Tibial nerve (tissue), 4 donors: ENCODE measurements around the gene COX4I2. TPM values are rescaled to one million over a fixed set of nuclear protein-coding genes. Genes with fewer than 3 reads are reported as not detected.
"Not testable (repeated sequence)": the region's sequence is repeated elsewhere in the genome, so short reads cannot be mapped to it uniquely, and the experiment has no call there.

ENCODE experiments used
- DNase-seq, 2 donors: peaks; one replicate each; pipeline ENCODE4 v3.0.0-alpha.2; 2019; ENCODE audit warnings: low spot score in 2 of 2
- H3K27ac ChIP-seq, 4 donors: fragments of 200-600 bp; sonication (generic) in 3 of 4; one replicate each; pipeline ENCODE4 v1.5.1; 2017 to 2019; ENCODE audit warnings: mild to moderate bottlenecking in 1 of 4
- H3K27me3 ChIP-seq, 2 donors: fragments of 200-600 bp; sonication (generic) in 1 of 2; one replicate each; pipeline versions ENCODE4 v1.5.1 to v1.6.0; 2017 to 2019
- H3K36me3 ChIP-seq, 3 donors: fragments of 200-600 bp; sonication (generic); one replicate each; pipeline ENCODE4 v1.5.1; 2018 to 2019
- H3K4me1 ChIP-seq, 4 donors: fragments of 200-600 bp; sonication (generic) in 3 of 4; one replicate each; pipeline ENCODE4 v1.5.1; 2017 to 2019
- H3K4me3 ChIP-seq, 4 donors: fragments of 200-600 bp; sonication (generic) in 3 of 4; one replicate each; pipeline ENCODE4 v1.5.1; 2017 to 2019; ENCODE audit warnings: mild to moderate bottlenecking in 1 of 4, moderate library complexity in 1 of 4
- H3K9me3 ChIP-seq, 4 donors: fragments of 200-600 bp; sonication (generic) in 3 of 4; one replicate each; pipeline ENCODE4 v1.5.1; 2017 to 2019
- CTCF ChIP-seq, 5 experiments: fragments of 200-600 bp in 3 of 5; fragments of 450-650 bp in 2 of 5; sonication (generic) in 3 of 5; IDR thresholded peaks; one replicate each; pipeline ENCODE4 v1.5.1; 2016 to 2019; ENCODE audit warnings: antibody characterized with exemption in 5 of 5, mild to moderate bottlenecking in 3 of 5, moderate library complexity in 2 of 5
- EP300 ChIP-seq, 2 donors: sonication (generic); formaldehyde crosslinking; IDR thresholded peaks; one replicate each; pipeline ENCODE4 v1.6.1; 2017; ENCODE audit warnings: antibody characterized with exemption in 2 of 2, mild to moderate bottlenecking in 1 of 2
- POLR2A ChIP-seq, 2 donors: fragments of 450-650 bp; IDR thresholded peaks; one replicate each; pipeline ENCODE4 v1.6.1; 2017; ENCODE audit warnings: antibody characterized with exemption in 2 of 2, mild to moderate bottlenecking in 2 of 2, moderate library complexity in 2 of 2
- WGBS, 2 donors: methylation state at CpG; one replicate each; pipeline ENCODE4 v1.1.5; 2018; 5-methylcytosine and 5-hydroxymethylcytosine counted together
- total RNA-seq, 4 donors: library from RNA; depleted of rRNA; stranded (reverse); fragments of >200 nt; gene quantifications; one replicate each; pipeline ENCODE4 v1.1.0, GENCODE V29; 2016

COX4I2 gene
- total RNA-seq, 4 donors from 2014 or later: 1.6 to 8.2 (median 4.2) TPM; not detected in 1

- peak overlapping the region; percentile 6 to 64 (median 32) for H3K4me3 ChIP-seq
- 21 to 23% methylated on average over 18 to 31 of the region's 45 CpGs for WGBS, 2 donors
- no peaks in the 10 kb centered on the region for H3K9me3 ChIP-seq
- TF ChIP-seq CTCF (IDR thresholded peaks at IDR 0.05): no peak
- TF ChIP-seq POLR2A (IDR thresholded peaks at IDR 0.05): peak in 1 of 2 donors; percentile 46
- TF ChIP-seq EP300 (IDR thresholded peaks at IDR 0.05): peak in 1 of 2 donors; percentile 83
- H3K27ac ChIP-seq: peak overlapping the region; percentile 35 to 93 (median 88)
- no peaks in the 10 kb centered on the region for H3K27me3 ChIP-seq
- H3K36me3 ChIP-seq: no peaks in the 10 kb centered on the region
- peaks cover 0 to 63% (median 34%) of the 10 kb centered on the region in 4 donors for H3K4me1 ChIP-seq
- DNase-seq: peak; percentile 58 to 67
These were observed 29.3 kb upstream of the COX4I2 start for GRCh38 chr20:31608251-31608945.

GRCh38 chr20:31612271-31612640 lies 25.5 kb upstream of the COX4I2 start:
- not testable (repeated sequence) for H3K9me3 ChIP-seq, H3K36me3 ChIP-seq, H3K4me3 ChIP-seq, DNase-seq, H3K27me3 ChIP-seq
- H3K4me1 ChIP-seq: peaks cover 0 to 38% (median 22%) of the 10 kb centered on the region in 4 donors
- peak overlapping the region in 1 of 4 donors; percentile 85 for H3K27ac ChIP-seq
- WGBS, 2 donors: 92% methylated on average over 12 of the region's 12 CpGs

GRCh38 chr20:31615416-31615815 lies 22.3 kb upstream of the COX4I2 start:
- Histone ChIP-seq H3K9me3 (no peaks in the 10 kb centered on the region), H3K4me1 (peaks cover 0 to 16% (median 2%) of the 10 kb centered on the region in 4 donors), H3K4me3 (no peak overlapping the region), H3K27me3 (no peaks in the 10 kb centered on the region), H3K27ac (no peak overlapping the region), H3K36me3 (no peaks in the 10 kb centered on the region)
- 92 to 93% methylated on average over 8 of the region's 8 CpGs for WGBS, 2 donors
- DNase-seq: no peak
- TF ChIP-seq CTCF (IDR thresholded peaks at IDR 0.05): no peak
- no peak for TF ChIP-seq POLR2A (IDR thresholded peaks at IDR 0.05)
- TF ChIP-seq EP300 (IDR thresholded peaks at IDR 0.05): no peak

- DNase-seq: no peak
These were observed 20.1 kb upstream of the COX4I2 start for GRCh38 chr20:31617432-31618104.

GRCh38 chr20:31620246-31620645 lies 17.5 kb upstream of the COX4I2 start:
- no peak for DNase-seq
- Histone ChIP-seq H3K4me3 (no peak overlapping the region), H3K4me1 (peaks cover 0 to 11% (median 0%) of the 10 kb centered on the region in 4 donors), H3K27ac (no peak overlapping the region), H3K27me3 (no peaks in the 10 kb centered on the region), H3K36me3 (no peaks in the 10 kb centered on the region), H3K9me3 (no peaks in the 10 kb centered on the region)
- TF ChIP-seq EP300 (IDR thresholded peaks at IDR 0.05) (no peak), POLR2A (IDR thresholded peaks at IDR 0.05) (no peak), CTCF (IDR thresholded peaks at IDR 0.05) (no peak)
- WGBS, 2 donors: 83 to 88% methylated on average over 3 of the region's 3 CpGs

More at GRCh38 chr20:31617432-31618104, 20.1 kb upstream of the COX4I2 start:
- no peak for TF ChIP-seq CTCF (IDR thresholded peaks at IDR 0.05)
- TF ChIP-seq EP300 (IDR thresholded peaks at IDR 0.05): no peak
- no peak for TF ChIP-seq POLR2A (IDR thresholded peaks at IDR 0.05)
- Histone ChIP-seq H3K27me3 (no peaks in the 10 kb centered on the region), H3K36me3 (no peaks in the 10 kb centered on the region), H3K9me3 (no peaks in the 10 kb centered on the region), H3K4me1 (peaks cover 0 to 13% (median 0%) of the 10 kb centered on the region in 4 donors), H3K27ac (no peak overlapping the region), H3K4me3 (no peak overlapping the region)
- 72 to 82% methylated on average over 6 of the region's 6 CpGs for WGBS, 2 donors

GRCh38 chr20:31623123-31623505 lies 14.6 kb upstream of the COX4I2 start:
- not testable (repeated sequence) for DNase-seq, H3K4me3 ChIP-seq, H3K9me3 ChIP-seq, H3K27ac ChIP-seq, H3K27me3 ChIP-seq, H3K36me3 ChIP-seq
- 92 to 98% methylated on average over 6 of the region's 6 CpGs for WGBS, 2 donors
- peaks cover 0 to 11% (median 0%) of the 10 kb centered on the region in 4 donors for H3K4me1 ChIP-seq

GRCh38 chr20:31626534-31626933 lies 11.2 kb upstream of the COX4I2 start:
- not testable (repeated sequence) for H3K36me3 ChIP-seq, DNase-seq, H3K9me3 ChIP-seq, H3K27me3 ChIP-seq, H3K4me3 ChIP-seq, H3K27ac ChIP-seq
- WGBS, 2 donors: 82 to 87% methylated on average over 8 of the region's 8 CpGs
- H3K4me1 ChIP-seq: peaks cover 0 to 11% (median 0%) of the 10 kb centered on the region in 4 donors

- H3K27ac ChIP-seq, H3K27me3 ChIP-seq, H3K9me3 ChIP-seq, DNase-seq, H3K4me1 ChIP-seq, H3K36me3 ChIP-seq, H3K4me3 ChIP-seq: not testable (repeated sequence)
- WGBS, 2 donors: 70 to 80% methylated on average over 2 of the region's 2 CpGs
These were observed 9.7 kb upstream of the COX4I2 start for GRCh38 chr20:31628057-31628456.
